ENCODE results near the gene CXorf58. TPM values are rescaled to one million over a fixed set of nuclear protein-coding genes. Genes with fewer than 3 reads are reported as not detected.

The CXorf58 gene
- total and polyA plus RNA-seq, 2 of the 8 experiments (the other 6 are each of a cell fraction or from before 2014, with no cell fraction given), result 0.05 TPM; not detected in 1

GRCh38 chrX:23919148-23919547 lies 11.3 kb downstream of the CXorf58 start:
- POLR2A ChIA-PET (ENCODE audit: partially characterized antibody), result interaction anchor here (0.7 to 1.0 kb wide), 2 partner anchors 10 to 131 kb away, joined by 3 to 5 read pairs; no protein-coding TSS in a partner anchor
- Histone ChIP-seq H2AFZ (ENCODE audit: low read length) (no peak overlapping the region), H2BK12ac (ENCODE audit: low read depth, low read length) (no peak overlapping the region), H3K79me1 (ENCODE audit: low read depth, low read length) (no peaks in the 10 kb centered on the region), H3K18ac (ENCODE audit: extremely low read depth, low read length) (no peak overlapping the region), H2BK120ac (replicated peaks; ENCODE audit: low read depth, low read length) (no peak overlapping the region), H3K56ac (replicated peaks; ENCODE audit: insufficient read length, low read depth, low read length) (no peak overlapping the region), H3K23me2 (ENCODE audit: low read depth, low read length) (no peaks in the 10 kb centered on the region), H4K8ac (ENCODE audit: extremely low read depth, insufficient read depth, low read length) (no peak overlapping the region), H3K27me3 (replicated peaks in 1 of 4; ENCODE audit: control insufficient read depth in 3 of 4, extremely low read depth in 1 of 4, insufficient read depth in 3 of 4, low read length in 3 of 4) (no peaks in the 10 kb centered on the region), H2AK5ac (ENCODE audit: low read depth, low read length) (no peak overlapping the region), H3K4ac (replicated peaks; ENCODE audit: insufficient read length, low read depth, low read length) (no peak overlapping the region), H3K4me3 (ENCODE audit: extremely low read depth in 1 of 4, insufficient read depth in 2 of 4, low read depth in 3 of 4, low read length in 4 of 4) (no peak overlapping the region), H3K14ac (ENCODE audit: insufficient read length) (no peak overlapping the region), H3K36me3 (ENCODE audit: control insufficient read depth in 2 of 4, insufficient read depth in 4 of 4, low read length in 3 of 4) (no peaks in the 10 kb centered on the region), H3K4me1 (replicated peaks in 1 of 4; ENCODE audit: control insufficient read depth in 3 of 4, insufficient read depth in 4 of 4, low read length in 3 of 4) (no peaks in the 10 kb centered on the region), H3K9me3 (ENCODE audit: insufficient read depth in 2 of 2, low read depth in 1 of 2, low read length in 1 of 2) (no peaks in the 10 kb centered on the region), H4K20me1 (replicated peaks in 1 of 2; ENCODE audit: control insufficient read depth in 1 of 2, insufficient read depth in 2 of 2, low read length in 2 of 2) (no peaks in the 10 kb centered on the region), H4K91ac (replicated peaks; ENCODE audit: insufficient read length, low read length) (no peak overlapping the region), H2BK20ac (ENCODE audit: low read length) (no peak overlapping the region), H2BK5ac (ENCODE audit: low read depth, low read length) (no peak overlapping the region), H3K23ac (ENCODE audit: insufficient read length) (no peak overlapping the region), H4K5ac (ENCODE audit: insufficient read length, low read depth, low read length) (no peak overlapping the region), H3K4me2 (ENCODE audit: insufficient read depth in 1 of 2, low read depth in 2 of 2, low read length in 2 of 2) (no peak overlapping the region), H3K27ac (ENCODE audit: low read depth, low read length) (no peak overlapping the region), H2BK15ac (ENCODE audit: low read length) (no peak overlapping the region), H3K9ac (replicated peaks in 1 of 4; ENCODE audit: extremely low read depth in 1 of 4, low read depth in 3 of 4, low read length in 3 of 4) (no peak overlapping the region), H3K79me2 (ENCODE audit: control insufficient read depth in 1 of 2, insufficient read depth in 2 of 2, low read length in 2 of 2) (no peaks in the 10 kb centered on the region)
- DNase-seq (ENCODE audit: low read depth in 1 of 2, low spot score in 2 of 2) (no peak), FAIRE-seq (no peak)
- CTCF ChIA-PET (ENCODE audit: partially characterized antibody), result interaction anchor here (0.7 kb wide), 2 partner anchors 135 to 138 kb away, joined by 3 to 5 read pairs; no protein-coding TSS in a partner anchor
- 92% methylated on average over 1 of the region's 1 CpG; no CpG with 5 or more reads in 1 of the 2 experiments for WGBS, 2 experiments (ENCODE audit: extremely low coverage in 1 of 2, insufficient coverage in 1 of 2, insufficient read length in 1 of 2, insufficient replicate concordance in 2 of 2, low coverage in 1 of 2, low lambda C conversion rate in 2 of 2, missing lambda C conversion rate in 1 of 2)
- no peak for TF ChIP-seq HDAC6 (IDR thresholded peaks at IDR 0.05; ENCODE audit: low read depth, low read length)
- no peak for TF ChIP-seq BCL11A (IDR thresholded peaks at IDR 0.05; ENCODE audit: low read depth in 2 of 2, low read length in 2 of 2)
- TF ChIP-seq BRCA1 (IDR thresholded peaks at IDR 0.05; ENCODE audit: low read depth, low read length), result no peak
- no peak for TF ChIP-seq KDM5A (IDR thresholded peaks at IDR 0.05; ENCODE audit: low read length)
- no peak for TF ChIP-seq SIRT6 (IDR thresholded peaks at IDR 0.05; ENCODE audit: low read length)
- no peak for TF ChIP-seq POU5F1 (IDR thresholded peaks at IDR 0.05; ENCODE audit: low read depth, low read length)
- no peak for TF ChIP-seq RXRA (IDR thresholded peaks at IDR 0.05; ENCODE audit: insufficient read depth, low read depth, low read length)
